Erythroblast (primary cell): ENCODE measurements around the gene ST14.

ENCODE experiments used
- GATA1 ChIP-seq: IDR thresholded peaks from 2 replicates; pipeline ENCODE4 v1.6.1; 2011; ENCODE audit warnings: low read depth, mild to moderate bottlenecking, control low read depth, low read length, moderate library complexity
- POLR2A ChIP-seq: IDR thresholded peaks from 2 replicates; pipeline ENCODE4 v1.6.1; 2011; ENCODE audit warnings: mild to moderate bottlenecking, low read length

DNA sequence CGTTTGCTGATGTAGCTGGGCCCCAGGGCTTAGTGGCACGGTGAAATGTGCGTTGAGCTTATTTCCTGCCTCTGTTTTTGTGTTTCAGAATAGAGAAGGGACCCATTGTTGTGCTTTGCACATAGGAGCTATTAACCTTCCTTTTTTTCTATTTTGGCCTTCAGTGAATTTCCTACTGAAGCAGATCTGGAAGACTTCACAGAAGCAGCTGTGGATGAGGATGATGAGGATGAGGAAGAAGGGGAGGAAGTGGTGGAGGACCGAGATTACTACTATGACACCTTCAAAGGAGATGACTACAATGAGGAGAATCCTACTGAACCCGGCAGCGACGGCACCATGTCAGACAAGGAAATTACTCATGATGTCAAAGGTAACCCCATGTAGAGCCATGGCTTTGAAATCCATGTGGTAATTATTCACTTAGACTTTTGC, 37.4 kb upstream of the ST14 start:
- TF ChIP-seq POLR2A, result no peak
- no peak for TF ChIP-seq GATA1
